IMR-90 (cell line): Measurements from ENCODE around the gene ARHGEF12. TPM values are rescaled to one million over a fixed set of nuclear protein-coding genes. Genes with fewer than 3 reads are reported as not detected.

Experiments used
- ATAC-seq: fragments of 200-7000 bp; cut with Tn5 transposase; 2 replicates; pipeline ENCODE4 v1.9.1; 2020; ENCODE audit warnings: low read depth, mild to moderate bottlenecking, moderate library complexity
- BruUV-seq: library from RNA; stranded (reverse); fragments of 400-500 nt; replicated peaks from 2 replicates; lab custom pipeline; 2021; lab: Mats Ljungman, UMichigan
- CTCF ChIA-PET: fragments of 300-600 bp; formaldehyde crosslinking; extraction: SDS; loops from one replicate; lab custom pipeline; 2021; ENCODE audit warnings: antibody characterized with exemption; lab: Yijun Ruan, JAX
- POLR2A ChIA-PET: fragments of 300-600 bp; sonication (Branson Sonifier 250); formaldehyde crosslinking; loops from one replicate; lab custom pipeline; 2022; ENCODE audit warnings: antibody characterized with exemption; ENCODE audit not compliant: unreplicated experiment; lab: Charles Lee
- DNase-seq: peaks from one replicate; pipeline ENCODE4 v3.0.0; 2013
- H2AFZ ChIP-seq: replicated peaks from 2 replicates; pipeline ENCODE3; 2013; ENCODE audit warnings: low read length, mild to moderate bottlenecking; ENCODE audit not compliant: poor library complexity
- H2AK5ac ChIP-seq: 2 replicates; pipeline ENCODE4 v1.6.1; 2013; ENCODE audit warnings: low read depth, low read length, inconsistent platforms
- H2AK9ac ChIP-seq: replicated peaks from 2 replicates; pipeline ENCODE3; 2013; ENCODE audit warnings: mild to moderate bottlenecking, low read depth, low read length, moderate library complexity; ENCODE audit not compliant: poor library complexity
- H2BK120ac ChIP-seq: 2 replicates; pipeline ENCODE4 v1.6.1; 2013; ENCODE audit warnings: low read depth, low read length, inconsistent platforms
- H2BK15ac ChIP-seq: 3 replicates; pipeline ENCODE4 v1.6.1; 2013; ENCODE audit warnings: low read depth, low read length, inconsistent platforms
- H2BK20ac ChIP-seq: 2 replicates; pipeline ENCODE4 v1.6.1; 2013; ENCODE audit warnings: low read depth, mild to moderate bottlenecking, inconsistent platforms, low read length, moderate library complexity
- H2BK5ac ChIP-seq: 2 replicates; pipeline ENCODE4 v1.6.1; 2013; ENCODE audit warnings: mild to moderate bottlenecking, low read depth, low read length, inconsistent platforms; ENCODE audit not compliant: poor library complexity, severe bottlenecking
- H3K14ac ChIP-seq: replicated peaks from 2 replicates; pipeline ENCODE4 v1.6.1; 2013; ENCODE audit warnings: low read depth, low read length, inconsistent platforms
- H3K18ac ChIP-seq: 2 replicates; pipeline ENCODE4 v1.6.1; 2013; ENCODE audit warnings: low read depth, low read length, control low read depth
- H3K23ac ChIP-seq: 2 replicates; pipeline ENCODE4 v1.6.1; 2013; ENCODE audit warnings: low read depth, low read length, inconsistent platforms
- H3K27ac ChIP-seq: 2 replicates; pipeline ENCODE4 v1.5.1; 2013; ENCODE audit warnings: mild to moderate bottlenecking, control low read depth, low read length; ENCODE audit not compliant: insufficient read depth
- H3K27me3 ChIP-seq: 2 replicates; pipeline ENCODE4 v1.6.1; 2013; ENCODE audit warnings: low read length; ENCODE audit not compliant: control insufficient read depth, insufficient read depth
- H3K36me3 ChIP-seq: 2 replicates; pipeline ENCODE4 v1.6.1; 2013; ENCODE audit warnings: low read length, mixed read lengths; ENCODE audit not compliant: control insufficient read depth, insufficient read depth
- H3K4ac ChIP-seq: 2 replicates; pipeline ENCODE4 v1.6.1; 2013; ENCODE audit warnings: low read depth, low read length, inconsistent platforms
- H3K4me1 ChIP-seq: 2 replicates; pipeline ENCODE4 v1.6.1; 2013; ENCODE audit warnings: low read length, mixed read lengths; ENCODE audit not compliant: control insufficient read depth, insufficient read depth
- H3K4me2 ChIP-seq: 2 replicates; pipeline ENCODE4 v1.6.1; 2013; ENCODE audit warnings: low read depth, mild to moderate bottlenecking, control low read depth, low read length, moderate library complexity
- H3K4me3 ChIP-seq: 2 replicates; pipeline ENCODE4 v1.5.1; 2013; ENCODE audit warnings: low read depth, mild to moderate bottlenecking, control low read depth, low read length, moderate library complexity; ENCODE audit not compliant: insufficient read depth
- H3K56ac ChIP-seq: 2 replicates; pipeline ENCODE4 v1.6.1; 2013; ENCODE audit warnings: low read length, inconsistent platforms; ENCODE audit not compliant: insufficient read depth; ENCODE audit errors: extremely low read depth
- H3K79me1 ChIP-seq, 2 experiments: 2 replicates each; pipeline ENCODE4 v1.6.1; 2013; ENCODE audit warnings: low read length in 2 of 2, inconsistent platforms in 1 of 2, low read depth in 1 of 2
- H3K9ac ChIP-seq: 2 replicates; pipeline ENCODE4 v1.6.1; 2013; ENCODE audit warnings: low read depth, low read length, control low read depth
- H3K9me1 ChIP-seq: 2 replicates; pipeline ENCODE4 v1.6.1; 2013; ENCODE audit warnings: low read length, inconsistent platforms; ENCODE audit not compliant: insufficient read depth
- H3K9me3 ChIP-seq: 2 replicates; pipeline ENCODE4 v1.6.1; 2013; ENCODE audit warnings: low read length; ENCODE audit not compliant: control insufficient read depth, insufficient read depth
- H4K20me1 ChIP-seq: 2 replicates; pipeline ENCODE4 v1.6.1; 2013; ENCODE audit warnings: low read length, inconsistent platforms; ENCODE audit not compliant: insufficient read depth
- H4K5ac ChIP-seq: 2 replicates; pipeline ENCODE4 v1.6.1; 2013; ENCODE audit warnings: mild to moderate bottlenecking, low read depth, low read length, control low read depth
- H4K8ac ChIP-seq, 2 experiments: 2 replicates each; pipeline ENCODE4 v1.6.1; 2013; ENCODE audit warnings: low read depth in 2 of 2, low read length in 2 of 2, control low read depth in 1 of 2, inconsistent platforms in 1 of 2
- H4K91ac ChIP-seq: 2 replicates; pipeline ENCODE4 v1.6.1; 2013; ENCODE audit warnings: low read depth, low read length, inconsistent platforms; ENCODE audit not compliant: insufficient read depth
- BHLHE40 ChIP-seq: fragments of 150-350 bp; IDR thresholded peaks from 2 replicates; pipeline ENCODE4 v1.6.1; 2016; ENCODE audit warnings: mild to moderate bottlenecking, low read depth, low read length
- CEBPB ChIP-seq: IDR thresholded peaks from 2 replicates; pipeline ENCODE4 v1.6.1; 2012; ENCODE audit warnings: low read depth, low read length, improper control_type of control experiment
- CHD1 ChIP-seq: IDR thresholded peaks from 2 replicates; pipeline ENCODE4 v1.6.1; 2012; ENCODE audit warnings: low read depth, low read length, improper control_type of control experiment
- FOS ChIP-seq: fragments of 150-350 bp; IDR thresholded peaks from 2 replicates; pipeline ENCODE4 v1.6.1; 2016; ENCODE audit warnings: low read depth, low read length
- MAZ ChIP-seq: IDR thresholded peaks from 2 replicates; pipeline ENCODE4 v1.6.1; 2012; ENCODE audit warnings: low read depth, mild to moderate bottlenecking, low read length, improper control_type of control experiment, moderate library complexity, borderline replicate concordance
- NFE2L2 ChIP-seq: fragments of 150-350 bp; IDR thresholded peaks from 2 replicates; pipeline ENCODE4 v1.6.1; 2016; ENCODE audit warnings: low read depth, mild to moderate bottlenecking, low read length
- POLR2A ChIP-seq: IDR thresholded peaks from 2 replicates; pipeline ENCODE4 v1.6.1; 2012; ENCODE audit warnings: mild to moderate bottlenecking, low read depth, low read length
- RAD21 ChIP-seq: IDR thresholded peaks from 2 replicates; pipeline ENCODE4 v1.6.1; 2012; ENCODE audit warnings: low read length, improper control_type of control experiment
- RCOR1 ChIP-seq: IDR thresholded peaks from 2 replicates; pipeline ENCODE4 v1.6.1; 2012; ENCODE audit warnings: mild to moderate bottlenecking, low read length, improper control_type of control experiment; ENCODE audit not compliant: insufficient replicate concordance
- RFX5 ChIP-seq: IDR thresholded peaks from 2 replicates; pipeline ENCODE4 v1.8.0; 2012; ENCODE audit warnings: low read depth, mild to moderate bottlenecking, low read length, moderate library complexity
- SMC3 ChIP-seq: fragments of 150-350 bp; IDR thresholded peaks from 2 replicates; pipeline ENCODE4 v1.6.1; 2016; ENCODE audit warnings: low read depth, mild to moderate bottlenecking, antibody characterized with exemption, low read length, moderate library complexity
- WGBS, 2 experiments: methylation state at CpG; one replicate each; pipeline versions ENCODE4 v1.1.5 to v1.1.7; 2013; ENCODE audit warnings: missing lambda C conversion rate in 2 of 2; ENCODE audit not compliant: insufficient read length in 1 of 2; ENCODE audit errors: extremely low coverage in 2 of 2; 5-methylcytosine and 5-hydroxymethylcytosine counted together
- dilution Hi-C: fragments of 300-500 bp; cut with HindIII; formaldehyde crosslinking; loops from one replicate; pipeline ENCODE4 v1.14.3; 2018; ENCODE audit warnings: low sequenced_read_pairs; ENCODE audit not compliant: unreplicated experiment
- in situ Hi-C: fragments of 300-500 bp; cut with MboI; formaldehyde crosslinking; loops from 3 replicates; pipeline ENCODE4 v1.14.3; 2019; ENCODE audit warnings: low sequenced_read_pairs, inconsistent platforms, mixed read lengths
- intact Hi-C: fragments of 100-400 bp; cut with micrococcal nuclease; formaldehyde crosslinking; loops from 2 replicates; pipeline ENCODE4 v1.10.0; 2022
- polyA plus RNA-seq, 3 experiments: library from polyadenylated mRNA; depleted of rRNA; stranded (reverse); fragments of >200 nt; gene quantifications; 2 replicates each; pipeline ENCODE4 v1.2.3, GENCODE V29; 2012; ENCODE audit warnings: low replicate concordance in 1 of 3
- total RNA-seq: library from RNA; depleted of rRNA; stranded (reverse); fragments of >200 nt; gene quantifications from 2 replicates; pipeline ENCODE4 v1.2.3, GENCODE V29; 2012
- TF ChIP-seq, protein P1 (sequence below): fragments of 150-350 bp; IDR thresholded peaks from 2 replicates; pipeline ENCODE4 v1.6.1; 2016; ENCODE audit warnings: low read depth, mild to moderate bottlenecking, low read length, moderate library complexity, borderline replicate concordance
- TF ChIP-seq, protein P2 (sequence below): fragments of 150-350 bp; IDR thresholded peaks from 2 replicates; pipeline ENCODE4 v1.6.1; 2017; ENCODE audit warnings: mild to moderate bottlenecking, antibody characterized with exemption, low read length, low read depth

ARHGEF12 gene
- total and polyA plus RNA-seq, 2 of the 4 experiments (the other 2 are of a cell fraction), result 25.5 to 115 TPM

DNA sequence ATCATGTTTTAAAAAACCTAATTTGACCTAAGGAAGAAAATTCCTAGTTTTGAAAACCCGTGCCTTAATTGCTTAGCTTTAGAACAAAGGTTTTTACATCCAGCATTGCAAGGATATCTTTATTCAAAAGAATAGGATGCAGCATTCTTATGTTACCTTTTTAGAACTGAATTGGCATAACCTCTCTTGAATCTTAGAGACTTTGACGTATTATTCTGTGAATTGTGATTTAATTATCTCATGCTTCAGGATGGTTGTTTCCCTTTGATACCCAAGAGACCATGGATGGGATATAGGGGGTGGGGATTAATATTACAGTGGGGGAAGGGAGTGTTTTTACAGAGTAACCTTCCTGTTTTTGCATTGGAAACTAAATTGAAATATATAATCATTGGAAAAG is 49.4 kb downstream of the ARHGEF12 start:
- H3K4me2 ChIP-seq, result no peak overlapping the region; the same call in 1 of the 2 replicates

More for the DNA sequence above, 49.4 kb downstream of the ARHGEF12 start:
- no peak overlapping the region for H2BK20ac ChIP-seq
- no TSS peak for BruUV-seq
- in situ Hi-C loops (no loop called here), dilution Hi-C loops (no loop called here), intact Hi-C loops (loop anchor here (5.0 kb wide), 2 partner anchors 37 to 48 kb away; partner anchors contain the start of gene ARHGEF12)
- peaks cover 6% of the 10 kb centered on the region; the same call in 1 of the 2 replicates for H3K9me1 ChIP-seq
- peaks cover 12% of the 10 kb centered on the region for H3K4me1 ChIP-seq
- no peak overlapping the region for H3K4ac ChIP-seq
- H2AFZ ChIP-seq, result no peak overlapping the region
- H3K9me3 ChIP-seq, result no peaks in the 10 kb centered on the region
- no peak overlapping the region for H2BK120ac ChIP-seq
- ATAC-seq (no peak), DNase-seq (no peak)
- H4K91ac ChIP-seq, result no peak overlapping the region
- no peak overlapping the region for H3K18ac ChIP-seq
- no peaks in the 10 kb centered on the region for H3K27me3 ChIP-seq
- no peak overlapping the region for H2AK9ac ChIP-seq
- H3K14ac ChIP-seq, result no peak overlapping the region
- H3K56ac ChIP-seq, result no peak overlapping the region
- peaks cover 16 to 67% of the 10 kb centered on the region in 2 experiments; a peak in 3 of 4 replicates for H3K79me1 ChIP-seq
- CTCF ChIA-PET, result interaction anchor here (0.8 to 2.0 kb wide), 4 partner anchors 11 to 50 kb away, joined by 3 to 8 read pairs (median 5); no protein-coding TSS in a partner anchor
- TF ChIP-seq RCOR1 (no peak), BHLHE40 (no peak), CHD1 (no peak), RFX5 (no peak), RAD21 (no peak), SMC3 (no peak), NFE2L2 (no peak), MAZ (no peak), POLR2A (no peak), FOS (no peak), CEBPB (no peak)
- TF ChIP-seq, protein P1, sequence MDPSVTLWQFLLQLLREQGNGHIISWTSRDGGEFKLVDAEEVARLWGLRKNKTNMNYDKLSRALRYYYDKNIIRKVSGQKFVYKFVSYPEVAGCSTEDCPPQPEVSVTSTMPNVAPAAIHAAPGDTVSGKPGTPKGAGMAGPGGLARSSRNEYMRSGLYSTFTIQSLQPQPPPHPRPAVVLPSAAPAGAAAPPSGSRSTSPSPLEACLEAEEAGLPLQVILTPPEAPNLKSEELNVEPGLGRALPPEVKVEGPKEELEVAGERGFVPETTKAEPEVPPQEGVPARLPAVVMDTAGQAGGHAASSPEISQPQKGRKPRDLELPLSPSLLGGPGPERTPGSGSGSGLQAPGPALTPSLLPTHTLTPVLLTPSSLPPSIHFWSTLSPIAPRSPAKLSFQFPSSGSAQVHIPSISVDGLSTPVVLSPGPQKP, result no peak
- TF ChIP-seq, protein P2, sequence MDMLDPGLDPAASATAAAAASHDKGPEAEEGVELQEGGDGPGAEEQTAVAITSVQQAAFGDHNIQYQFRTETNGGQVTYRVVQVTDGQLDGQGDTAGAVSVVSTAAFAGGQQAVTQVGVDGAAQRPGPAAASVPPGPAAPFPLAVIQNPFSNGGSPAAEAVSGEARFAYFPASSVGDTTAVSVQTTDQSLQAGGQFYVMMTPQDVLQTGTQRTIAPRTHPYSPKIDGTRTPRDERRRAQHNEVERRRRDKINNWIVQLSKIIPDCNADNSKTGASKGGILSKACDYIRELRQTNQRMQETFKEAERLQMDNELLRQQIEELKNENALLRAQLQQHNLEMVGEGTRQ, result no peak
- no peak overlapping the region for H2AK5ac ChIP-seq
- peaks cover 73% of the 10 kb centered on the region; the same call in 1 of the 2 replicates for H4K20me1 ChIP-seq
- no peak overlapping the region for H4K5ac ChIP-seq
- H3K27ac ChIP-seq, result no peak overlapping the region
- H3K4me3 ChIP-seq, result no peak overlapping the region
- no peak overlapping the region for H2BK5ac ChIP-seq
- WGBS, 2 experiments, result no CpG with 5 or more reads among the region's 2 CpGs
- H4K8ac ChIP-seq, result no peak overlapping the region; a peak in 1 of 4 replicates
- no peak overlapping the region; the same call in 1 of the 2 replicates for H3K23ac ChIP-seq
- no peaks in the 10 kb centered on the region for H3K36me3 ChIP-seq
- H2BK15ac ChIP-seq, result no peak overlapping the region
- no peak overlapping the region for H3K9ac ChIP-seq
- POLR2A ChIA-PET, result no interaction called here
